Neuronal stem cell (in vitro differentiated cells): ENCODE measurements around the gene FHOD3.

Source experiments
- DNase-seq: peaks from one replicate; pipeline ENCODE4 v3.0.0-alpha.2; 2013; ENCODE audit warnings: low spot score
- H2AFZ ChIP-seq: one replicate; pipeline ENCODE4 v1.6.1; 2013; ENCODE audit warnings: mild to moderate bottlenecking, low read length, inconsistent platforms
- H2AK5ac ChIP-seq: 2 replicates; pipeline ENCODE4 v1.6.1; 2013; ENCODE audit warnings: low read depth, mild to moderate bottlenecking, inconsistent platforms, low read length, moderate library complexity, mixed read lengths
- H2BK120ac ChIP-seq: 2 replicates; pipeline ENCODE4 v1.6.1; 2013; ENCODE audit warnings: low read depth, mild to moderate bottlenecking, inconsistent platforms, low read length, moderate library complexity, mixed read lengths
- H2BK12ac ChIP-seq: one replicate; pipeline ENCODE4 v1.6.1; 2013; ENCODE audit warnings: low read length, inconsistent platforms
- H2BK15ac ChIP-seq: 2 replicates; pipeline ENCODE4 v1.6.1; 2013; ENCODE audit warnings: mild to moderate bottlenecking, low read length, inconsistent platforms, mixed read lengths
- H2BK5ac ChIP-seq: one replicate; pipeline ENCODE4 v1.6.1; 2013; ENCODE audit warnings: inconsistent platforms, mild to moderate bottlenecking, low read length, moderate library complexity
- H3K14ac ChIP-seq: one replicate; pipeline ENCODE4 v1.6.1; 2013; ENCODE audit warnings: low read length, inconsistent platforms
- H3K18ac ChIP-seq: 2 replicates; pipeline ENCODE4 v1.6.1; 2013; ENCODE audit warnings: low read length, inconsistent platforms
- H3K23ac ChIP-seq: 2 replicates; pipeline ENCODE4 v1.6.1; 2013; ENCODE audit warnings: low read depth, mild to moderate bottlenecking, mixed read lengths, low read length, inconsistent platforms; ENCODE audit not compliant: poor library complexity
- H3K27ac ChIP-seq: replicated peaks from 3 replicates; pipeline ENCODE4 v1.5.1; 2013; ENCODE audit warnings: low read length, inconsistent platforms
- H3K27me3 ChIP-seq, 3 experiments: 2 replicates each; pipeline ENCODE4 v1.6.1; 2013; ENCODE audit warnings: low read length in 3 of 3, mild to moderate bottlenecking in 2 of 3, inconsistent platforms in 1 of 3, low read depth in 1 of 3, mixed read lengths in 1 of 3, moderate library complexity in 1 of 3; ENCODE audit not compliant: control insufficient read depth in 3 of 3, insufficient read depth in 3 of 3
- H3K36me3 ChIP-seq, 2 donors: replicated peaks in 1 of 2; 2 replicates each; pipeline ENCODE4 v1.6.1; 2013; ENCODE audit warnings: low read length in 2 of 2; ENCODE audit not compliant: control insufficient read depth in 2 of 2, insufficient read depth in 2 of 2
- H3K4ac ChIP-seq: 2 replicates; pipeline ENCODE4 v1.6.1; 2013; ENCODE audit warnings: inconsistent platforms, mild to moderate bottlenecking, low read length, moderate library complexity
- H3K4me1 ChIP-seq, 2 donors: 1 replicate in 1 of 2; 2 replicates in 1 of 2; pipeline ENCODE4 v1.6.1; 2013; ENCODE audit warnings: low read length in 2 of 2, low read depth in 1 of 2; ENCODE audit not compliant: control insufficient read depth in 2 of 2, insufficient read depth in 1 of 2
- H3K4me2 ChIP-seq: one replicate; pipeline ENCODE4 v1.6.1; 2013; ENCODE audit warnings: mild to moderate bottlenecking, low read length, inconsistent platforms; ENCODE audit not compliant: insufficient read depth, poor library complexity, severe bottlenecking
- H3K4me3 ChIP-seq, 2 donors: 2 replicates each; pipeline ENCODE4 v1.5.1; 2013; ENCODE audit warnings: low read length in 2 of 2, mild to moderate bottlenecking in 2 of 2, inconsistent platforms in 1 of 2, moderate library complexity in 1 of 2
- H3K79me1 ChIP-seq: one replicate; pipeline ENCODE4 v1.6.1; 2013; ENCODE audit warnings: low read depth, mild to moderate bottlenecking, inconsistent platforms, low read length, moderate library complexity
- H3K9ac ChIP-seq: one replicate; pipeline ENCODE4 v1.6.1; 2013; ENCODE audit warnings: mild to moderate bottlenecking, low read depth, low read length, inconsistent platforms; ENCODE audit not compliant: poor library complexity
- H3K9me3 ChIP-seq, 2 donors: replicated peaks in 1 of 2; 2 replicates each; pipeline versions ENCODE3 to v1.6.1; 2013; ENCODE audit warnings: low read length in 2 of 2, mild to moderate bottlenecking in 2 of 2, inconsistent platforms in 1 of 2, low read depth in 1 of 2, mixed read lengths in 1 of 2, moderate library complexity in 1 of 2; ENCODE audit not compliant: control insufficient read depth in 2 of 2, insufficient read depth in 1 of 2
- H4K8ac ChIP-seq: one replicate; pipeline ENCODE4 v1.6.1; 2013; ENCODE audit warnings: low read depth, mild to moderate bottlenecking, inconsistent platforms, low read length, moderate library complexity
- H4K91ac ChIP-seq: one replicate; pipeline ENCODE4 v1.6.1; 2013; ENCODE audit warnings: low read length, low read depth, mild to moderate bottlenecking, inconsistent platforms; ENCODE audit not compliant: poor library complexity
- WGBS, 2 donors: extraction: QIAGEN DNeasy Blood & Tissue Kit; methylation state at CpG; one replicate each; pipeline ENCODE4 v1.1.7; 2013; ENCODE audit warnings: missing lambda C conversion rate in 2 of 2, mixed read lengths in 1 of 2; ENCODE audit not compliant: insufficient read length in 2 of 2, insufficient replicate concordance in 1 of 2; ENCODE audit errors: extremely low coverage in 2 of 2; 5-methylcytosine and 5-hydroxymethylcytosine counted together

Gene FHOD3

GRCh38 chr18:36595046-36595817 lies 297.7 kb downstream of the FHOD3 start:
- Histone ChIP-seq H3K18ac (no peak overlapping the region), H4K91ac (no peak overlapping the region), H3K4me2 (no peak overlapping the region), H2BK120ac (no peak overlapping the region), H3K79me1 (peaks cover 1% of the 10 kb centered on the region), H3K27me3 (no peaks in the 10 kb centered on the region), H3K23ac (no peak overlapping the region), H3K36me3 (peaks cover 3 to 45% of the 10 kb centered on the region in 2 donors), H2AFZ (no peak overlapping the region), H3K9ac (no peak overlapping the region), H3K4me1 (no peaks in the 10 kb centered on the region), H2BK15ac (no peak overlapping the region), H3K9me3 (no peaks in the 10 kb centered on the region), H2BK5ac (no peak overlapping the region), H4K8ac (no peak overlapping the region), H3K4me3 (no peak overlapping the region), H3K4ac (no peak overlapping the region), H2AK5ac (no peak overlapping the region), H2BK12ac (no peak overlapping the region), H3K14ac (no peak overlapping the region), H3K27ac (no peak overlapping the region)
- DNase-seq: no peak
- WGBS, 2 donors: no CpG with 5 or more reads among the region's 10 CpGs

DNA sequence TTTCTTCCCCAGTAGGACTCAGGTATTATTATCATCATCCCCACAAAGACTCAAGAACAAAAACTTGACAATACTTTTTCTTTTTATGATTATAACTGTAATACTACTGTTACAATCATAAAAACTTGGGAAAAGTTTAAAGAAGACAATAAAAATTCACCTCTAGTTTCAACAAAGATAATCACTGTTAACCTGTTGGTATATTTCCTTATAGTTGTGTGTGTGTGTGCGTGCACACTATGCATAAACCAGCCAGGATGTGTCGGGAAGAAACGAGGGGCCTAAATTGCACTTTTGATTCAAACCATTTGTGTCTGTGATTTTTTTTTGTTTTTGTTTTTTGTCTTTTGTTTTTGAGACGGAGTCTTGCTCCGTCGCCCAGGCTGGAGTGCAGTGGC lies 298.3 kb downstream of the FHOD3 start:
- Histone ChIP-seq H3K18ac (no peak overlapping the region), H2AFZ (no peak overlapping the region), H3K4ac (no peak overlapping the region), H3K4me3 (no peak overlapping the region), H3K27me3 (no peaks in the 10 kb centered on the region), H3K36me3 (peaks cover 3 to 51% of the 10 kb centered on the region in 2 donors), H2BK5ac (no peak overlapping the region), H4K91ac (no peak overlapping the region), H3K23ac (no peak overlapping the region), H2BK15ac (no peak overlapping the region), H3K9me3 (no peaks in the 10 kb centered on the region), H3K14ac (no peak overlapping the region), H3K4me1 (no peaks in the 10 kb centered on the region), H4K8ac (no peak overlapping the region), H3K4me2 (no peak overlapping the region), H2BK120ac (no peak overlapping the region), H3K27ac (no peak overlapping the region), H2BK12ac (no peak overlapping the region), H3K9ac (no peak overlapping the region), H2AK5ac (no peak overlapping the region), H3K79me1 (peaks cover 1% of the 10 kb centered on the region)
- no CpG with 5 or more reads among the region's 6 CpGs for WGBS, 2 donors
- DNase-seq: no peak

DNA sequence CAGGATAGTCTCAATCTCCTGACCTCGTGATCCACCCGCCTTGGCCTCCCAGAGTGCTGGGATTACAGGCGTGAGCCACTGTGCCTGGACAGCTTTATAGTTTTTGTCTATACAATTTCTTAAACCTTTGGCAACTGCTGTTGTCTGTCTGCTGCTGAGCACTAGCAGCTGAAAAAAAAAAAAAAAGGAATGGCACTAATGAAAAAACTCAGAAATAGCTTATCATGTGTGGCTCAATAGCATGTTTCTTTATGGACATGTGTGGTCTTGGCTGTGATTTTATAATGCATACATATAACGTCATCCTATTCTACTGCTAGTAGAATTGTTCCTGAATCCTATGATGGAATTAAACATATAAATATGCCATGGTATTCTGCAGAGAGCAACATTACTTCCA lies 300.1 kb downstream of the FHOD3 start:
- Histone ChIP-seq H3K18ac (no peak overlapping the region), H2AFZ (no peak overlapping the region), H3K4me3 (no peak overlapping the region), H3K14ac (no peak overlapping the region), H2AK5ac (no peak overlapping the region), H3K79me1 (no peaks in the 10 kb centered on the region), H3K27me3 (no peaks in the 10 kb centered on the region), H3K27ac (no peak overlapping the region), H3K4me2 (no peak overlapping the region), H2BK15ac (no peak overlapping the region), H2BK120ac (no peak overlapping the region), H3K23ac (no peak overlapping the region), H3K9ac (no peak overlapping the region), H4K8ac (no peak overlapping the region), H3K9me3 (no peaks in the 10 kb centered on the region), H3K36me3 (peaks cover 4 to 69% of the 10 kb centered on the region in 2 donors), H3K4ac (no peak overlapping the region), H3K4me1 (no peaks in the 10 kb centered on the region), H2BK5ac (no peak overlapping the region), H4K91ac (no peak overlapping the region), H2BK12ac (no peak overlapping the region)
- no CpG with 5 or more reads among the region's 4 CpGs for WGBS, 2 donors
- no peak for DNase-seq

DNA sequence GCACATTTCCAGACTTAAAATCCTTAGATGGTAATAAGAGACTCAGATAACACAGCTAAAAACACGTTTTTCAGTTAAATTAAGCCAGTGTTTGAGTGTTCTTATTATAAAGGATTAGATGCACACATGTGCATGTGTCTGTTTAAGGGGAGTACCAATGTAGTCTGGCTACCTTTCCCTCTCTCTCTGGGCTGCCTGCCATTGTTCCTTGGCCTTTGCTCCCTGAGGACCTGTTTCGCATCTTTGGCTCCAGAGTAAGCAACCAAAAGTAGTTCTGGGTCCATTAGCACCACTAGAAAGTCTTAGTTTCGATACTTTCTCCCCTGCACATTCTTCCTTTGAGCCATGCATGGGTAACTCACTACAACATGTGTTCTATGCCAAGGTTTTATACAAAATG lies 303.0 kb downstream of the FHOD3 start:
- DNase-seq: no peak
- no CpG with 5 or more reads among the region's 3 CpGs for WGBS, 2 donors
- no peak overlapping the region for H3K9ac ChIP-seq
- H3K14ac ChIP-seq: no peak overlapping the region
- no peak overlapping the region for H3K4ac ChIP-seq
- no peak overlapping the region for H2AK5ac ChIP-seq
- no peak overlapping the region for H2BK15ac ChIP-seq
- no peak overlapping the region for H2AFZ ChIP-seq
- H3K23ac ChIP-seq: no peak overlapping the region
- no peak overlapping the region for H3K4me3 ChIP-seq
- H2BK120ac ChIP-seq: no peak overlapping the region
- no peak overlapping the region for H2BK5ac ChIP-seq
- no peak overlapping the region for H4K91ac ChIP-seq
- H3K9me3 ChIP-seq: no peaks in the 10 kb centered on the region
- H4K8ac ChIP-seq: no peak overlapping the region
- H3K4me1 ChIP-seq: no peaks in the 10 kb centered on the region
- H3K27ac ChIP-seq: no peak overlapping the region
- no peak overlapping the region for H3K18ac ChIP-seq
- H2BK12ac ChIP-seq: no peak overlapping the region
- H3K4me2 ChIP-seq: no peak overlapping the region
- H3K27me3 ChIP-seq: no peaks in the 10 kb centered on the region
- no peaks in the 10 kb centered on the region for H3K79me1 ChIP-seq
- H3K36me3 ChIP-seq: peaks cover 6 to 72% of the 10 kb centered on the region in 2 donors
